MM.1S (cell line): ENCODE measurements around the gene PHACTR1.

Experiments
- DNase-seq: peaks from one replicate; pipeline ENCODE4 v3.0.0-alpha.2; 2015
- H2AFZ ChIP-seq: fragments of 300-600 bp; sonication (generic); 2 replicates; pipeline ENCODE4 v1.6.0; 2016; ENCODE audit warnings: antibody characterized with exemption, low read length
- H3F3A ChIP-seq: fragments of 300-600 bp; sonication (generic); 2 replicates; pipeline ENCODE4 v1.6.1; 2016; ENCODE audit warnings: mild to moderate bottlenecking, antibody characterized with exemption, low read length, moderate library complexity, mixed read lengths; ENCODE audit not compliant: insufficient read depth
- H3K27ac ChIP-seq: fragments of 300-600 bp; sonication (generic); 2 replicates; pipeline ENCODE4 v1.5.1; 2016; ENCODE audit warnings: mild to moderate bottlenecking, low read length
- H3K27me3 ChIP-seq: fragments of 300-600 bp; sonication (generic); replicated peaks from 2 replicates; pipeline ENCODE4 v1.6.0; 2016; ENCODE audit warnings: low read length; ENCODE audit not compliant: insufficient read depth
- H3K36me3 ChIP-seq: fragments of 300-600 bp; sonication (generic); replicated peaks from 2 replicates; pipeline ENCODE4 v1.6.1; 2016; ENCODE audit warnings: mild to moderate bottlenecking, low read length, mixed read lengths; ENCODE audit not compliant: insufficient read depth
- H3K4me1 ChIP-seq: fragments of 300-600 bp; sonication (generic); 2 replicates; pipeline ENCODE4 v1.6.1; 2016; ENCODE audit warnings: low read length, mixed read lengths
- H3K4me2 ChIP-seq: fragments of 300-600 bp; sonication (generic); 2 replicates; pipeline ENCODE4 v1.6.0; 2016; ENCODE audit warnings: low read depth, low read length
- H3K4me3 ChIP-seq: fragments of 300-600 bp; sonication (generic); 2 replicates; pipeline ENCODE4 v1.5.1; 2016; ENCODE audit warnings: low read length, mixed read lengths
- H3K79me2 ChIP-seq: fragments of 300-600 bp; sonication (generic); 2 replicates; pipeline ENCODE4 v1.6.1; 2016; ENCODE audit warnings: mixed run types, low read length, mixed read lengths
- H3K9ac ChIP-seq: fragments of 300-600 bp; sonication (generic); 2 replicates; pipeline ENCODE4 v1.6.1; 2016; ENCODE audit warnings: low read length, mixed read lengths
- H3K9me2 ChIP-seq: fragments of 300-600 bp; sonication (generic); replicated peaks from 2 replicates; pipeline ENCODE4 v1.6.1; 2016; ENCODE audit warnings: mild to moderate bottlenecking, low read length, mixed read lengths; ENCODE audit not compliant: insufficient read depth
- H3K9me3 ChIP-seq: fragments of 300-600 bp; sonication (generic); replicated peaks from 2 replicates; pipeline ENCODE4 v1.6.1; 2016; ENCODE audit warnings: mild to moderate bottlenecking, low read length, mixed read lengths; ENCODE audit not compliant: insufficient read depth
- H4K20me1 ChIP-seq: fragments of 300-600 bp; sonication (generic); 2 replicates; pipeline ENCODE4 v1.6.1; 2016; ENCODE audit warnings: mild to moderate bottlenecking, low read length, moderate library complexity, mixed read lengths; ENCODE audit not compliant: insufficient read depth
- EZH2 ChIP-seq: fragments of 300-600 bp; sonication (generic); optimal IDR thresholded peaks from 2 replicates; pipeline ENCODE3; 2017; ENCODE audit warnings: low read depth, mild to moderate bottlenecking, antibody characterized with exemption, low read length, mixed read lengths
- EZH2phosphoT487 ChIP-seq: fragments of 300-600 bp; sonication (generic); IDR thresholded peaks from 2 replicates; pipeline ENCODE4 v1.6.1; 2018; ENCODE audit warnings: antibody characterized with exemption, low read length
- TF ChIP-seq, protein P1 (sequence below): fragments of 300-600 bp; sonication (generic); IDR thresholded peaks from 2 replicates; pipeline ENCODE4 v1.5.1; 2016; ENCODE audit warnings: antibody characterized with exemption, low read length, mixed read lengths

The PHACTR1 gene

DNA sequence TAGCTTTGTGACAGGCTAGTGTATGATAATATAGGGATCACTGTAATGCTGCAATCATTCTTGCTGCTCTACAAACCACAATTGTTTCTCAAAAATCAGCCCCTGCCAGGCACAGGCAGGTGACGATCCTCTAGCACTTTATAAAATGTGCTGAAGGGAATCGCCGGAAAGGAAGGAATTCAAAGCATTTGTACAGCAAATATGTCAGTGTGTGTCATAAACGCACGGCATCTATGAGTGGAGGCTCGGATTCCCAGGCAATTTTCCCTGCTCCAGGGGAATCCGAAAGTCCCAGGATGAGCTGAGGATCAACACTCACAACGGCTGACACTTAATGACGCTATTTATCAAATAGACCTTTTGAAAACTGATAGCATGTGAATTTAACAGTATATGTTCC is 1.4 kb downstream of the PHACTR1 start:
- no peak overlapping the region for H2AFZ ChIP-seq
- no peak overlapping the region for H3K9ac ChIP-seq
- H3K4me1 ChIP-seq, result no peaks in the 10 kb centered on the region
- H3F3A ChIP-seq, result no peaks in the 10 kb centered on the region
- no peak overlapping the region for H3K4me2 ChIP-seq
- no peaks in the 10 kb centered on the region for H3K9me3 ChIP-seq
- no peaks in the 10 kb centered on the region for H3K79me2 ChIP-seq
- no peak overlapping the region for H3K4me3 ChIP-seq
- H3K27ac ChIP-seq, result no peak overlapping the region
- no peaks in the 10 kb centered on the region for H4K20me1 ChIP-seq
- H3K9me2 ChIP-seq, result no peaks in the 10 kb centered on the region
- H3K27me3 ChIP-seq, result no peaks in the 10 kb centered on the region
- TF ChIP-seq EZH2 (no peak), EZH2phosphoT487 (no peak)
- TF ChIP-seq, protein P1, sequence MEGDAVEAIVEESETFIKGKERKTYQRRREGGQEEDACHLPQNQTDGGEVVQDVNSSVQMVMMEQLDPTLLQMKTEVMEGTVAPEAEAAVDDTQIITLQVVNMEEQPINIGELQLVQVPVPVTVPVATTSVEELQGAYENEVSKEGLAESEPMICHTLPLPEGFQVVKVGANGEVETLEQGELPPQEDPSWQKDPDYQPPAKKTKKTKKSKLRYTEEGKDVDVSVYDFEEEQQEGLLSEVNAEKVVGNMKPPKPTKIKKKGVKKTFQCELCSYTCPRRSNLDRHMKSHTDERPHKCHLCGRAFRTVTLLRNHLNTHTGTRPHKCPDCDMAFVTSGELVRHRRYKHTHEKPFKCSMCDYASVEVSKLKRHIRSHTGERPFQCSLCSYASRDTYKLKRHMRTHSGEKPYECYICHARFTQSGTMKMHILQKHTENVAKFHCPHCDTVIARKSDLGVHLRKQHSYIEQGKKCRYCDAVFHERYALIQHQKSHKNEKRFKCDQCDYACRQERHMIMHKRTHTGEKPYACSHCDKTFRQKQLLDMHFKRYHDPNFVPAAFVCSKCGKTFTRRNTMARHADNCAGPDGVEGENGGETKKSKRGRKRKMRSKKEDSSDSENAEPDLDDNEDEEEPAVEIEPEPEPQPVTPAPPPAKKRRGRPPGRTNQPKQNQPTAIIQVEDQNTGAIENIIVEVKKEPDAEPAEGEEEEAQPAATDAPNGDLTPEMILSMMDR, result no peak
- H3K36me3 ChIP-seq, result no peaks in the 10 kb centered on the region
- no peak for DNase-seq

DNA sequence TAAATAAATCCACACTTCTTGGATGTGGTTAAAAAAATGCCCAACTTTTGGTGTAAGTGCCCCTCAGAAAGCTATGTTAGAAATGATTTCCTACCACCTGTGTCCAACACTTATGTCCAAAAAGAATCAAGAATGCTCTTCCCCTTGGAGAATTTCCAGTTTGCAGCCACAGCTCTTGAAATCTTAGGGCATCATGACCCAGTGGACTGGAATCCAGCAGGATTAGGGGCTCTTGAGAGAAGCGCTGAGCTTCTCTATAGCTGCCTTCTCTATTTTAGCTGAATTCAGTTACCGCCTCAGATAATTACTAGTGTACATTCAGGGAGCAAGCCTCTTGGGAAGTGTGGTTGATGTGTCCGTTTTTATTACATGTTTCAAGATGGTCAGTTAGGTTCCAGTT is 2.5 kb downstream of the PHACTR1 start:
- no peaks in the 10 kb centered on the region for H3K36me3 ChIP-seq
- no peak overlapping the region for H3K4me2 ChIP-seq
- H3K4me3 ChIP-seq, result no peak overlapping the region
- no peaks in the 10 kb centered on the region for H4K20me1 ChIP-seq
- no peak overlapping the region for H3K9ac ChIP-seq
- H3K9me2 ChIP-seq, result no peaks in the 10 kb centered on the region
- no peaks in the 10 kb centered on the region for H3K4me1 ChIP-seq
- no peak overlapping the region for H2AFZ ChIP-seq
- no peaks in the 10 kb centered on the region for H3K9me3 ChIP-seq
- H3K27ac ChIP-seq, result no peak overlapping the region
- no peak for TF ChIP-seq EZH2phosphoT487
- TF ChIP-seq EZH2, result no peak
- TF ChIP-seq, protein P1, result no peak
- no peaks in the 10 kb centered on the region for H3K79me2 ChIP-seq
- H3F3A ChIP-seq, result no peaks in the 10 kb centered on the region
- no peak for DNase-seq
- no peaks in the 10 kb centered on the region for H3K27me3 ChIP-seq

DNA sequence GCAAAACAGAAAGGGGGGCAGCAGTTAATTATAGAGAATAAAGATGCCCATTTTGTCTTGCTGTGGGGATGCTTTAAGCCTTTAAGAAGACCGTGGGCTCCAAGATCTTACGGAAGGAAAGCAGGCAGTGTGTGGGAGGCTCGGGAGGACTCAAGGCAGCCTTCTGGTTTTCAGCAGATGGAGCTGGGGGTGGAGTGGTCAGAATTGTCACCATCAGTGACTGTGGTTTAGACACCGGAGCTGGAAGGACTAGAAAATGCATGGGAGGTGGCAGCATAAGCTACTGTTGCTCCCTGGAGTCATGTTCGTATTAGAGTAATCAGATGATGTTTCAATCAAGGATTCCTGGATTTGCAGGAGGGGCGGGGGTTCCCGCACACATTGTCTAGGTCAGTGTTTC is 3.7 kb downstream of the PHACTR1 start:
- Histone ChIP-seq H3K9ac (no peak overlapping the region), H3K9me3 (no peaks in the 10 kb centered on the region), H3K4me2 (no peak overlapping the region), H3K27ac (no peak overlapping the region), H3K4me3 (no peak overlapping the region), H4K20me1 (no peaks in the 10 kb centered on the region), H3K79me2 (no peaks in the 10 kb centered on the region), H2AFZ (no peak overlapping the region), H3K9me2 (no peaks in the 10 kb centered on the region), H3K4me1 (no peaks in the 10 kb centered on the region), H3K27me3 (no peaks in the 10 kb centered on the region), H3F3A (no peaks in the 10 kb centered on the region), H3K36me3 (no peaks in the 10 kb centered on the region)
- no peak for DNase-seq
- TF ChIP-seq EZH2phosphoT487 (no peak), EZH2 (no peak)
- TF ChIP-seq, protein P1, result no peak
